Cardiac muscle cell (in vitro differentiated cells and primary cell): ENCODE results near the gene TP73. TPM values are rescaled to one million over a fixed set of nuclear protein-coding genes. Genes with fewer than 3 reads are reported as not detected.

ENCODE experiments used
- DNase-seq, 2 donors: peaks; one replicate each; pipeline versions ENCODE4 v3.0.0 to v3.0.0-alpha.2; 2010 to 2017; ENCODE audit warnings: low read depth in 1 of 2, low spot score in 1 of 2
- H3K27ac ChIP-seq: fragments of 200-600 bp; sonication (generic); 2 replicates; pipeline ENCODE4 v1.5.1; 2016
- H3K27me3 ChIP-seq: fragments of 200-600 bp; sonication (generic); 2 replicates; pipeline ENCODE4 v1.6.0; 2016; ENCODE audit warnings: control low read depth
- H3K36me3 ChIP-seq: fragments of 200-600 bp; sonication (generic); 2 replicates; pipeline ENCODE4 v1.5.1; 2016; ENCODE audit warnings: control low read depth
- H3K4me1 ChIP-seq: fragments of 200-600 bp; sonication (generic); 2 replicates; pipeline ENCODE4 v1.8.1; 2017; ENCODE audit warnings: low read depth, mild to moderate bottlenecking, mixed run types
- H3K4me3 ChIP-seq: fragments of 200-600 bp; sonication (generic); 2 replicates; pipeline ENCODE4 v1.5.1; 2016; ENCODE audit warnings: mild to moderate bottlenecking
- H3K9me3 ChIP-seq: fragments of 200-600 bp; sonication (generic); 2 replicates; pipeline ENCODE4 v1.5.1; 2017; ENCODE audit warnings: low read depth, mild to moderate bottlenecking, control low read depth
- polyA plus RNA-seq: library from polyadenylated mRNA; unstranded; fragments of >200 nt; fragmentation: Nextera tagmentation; extraction: Ambion mirVana; gene quantifications from 2 replicates; pipeline ENCODE4 v1.2.1, GENCODE V29; 2016
- total RNA-seq: library from RNA; depleted of rRNA; stranded (reverse); fragments of >200 nt; gene quantifications from 2 replicates; pipeline ENCODE4 v1.2.3, GENCODE V29; 2016
- TF ChIP-seq, protein P1 (sequence below): IDR thresholded peaks from 2 replicates; pipeline ENCODE4 v1.5.1; 2012; ENCODE audit warnings: low read depth, mild to moderate bottlenecking, low read length

TP73 gene
- total and polyA plus RNA-seq, 2 experiments from 2014 or later, result 0.87 TPM; not detected in 1

DNA sequence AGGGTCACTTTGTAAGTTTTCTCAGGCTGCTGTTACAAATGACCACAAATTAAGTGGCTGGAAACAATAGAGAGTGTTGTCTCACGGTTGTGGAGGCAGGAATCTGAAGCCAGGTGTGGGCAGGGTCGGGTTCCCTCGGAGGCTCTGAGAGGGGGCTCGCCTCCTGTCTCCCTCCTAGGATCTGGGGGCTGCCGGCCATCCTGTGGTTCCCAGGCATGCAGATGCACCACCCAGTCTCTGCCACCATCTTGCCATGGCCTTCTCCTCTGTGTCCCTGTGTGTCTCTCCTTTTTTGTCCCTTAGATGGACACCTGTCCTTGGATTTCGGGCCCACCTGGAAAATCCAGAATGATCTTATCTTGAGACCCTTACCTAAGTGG is 4.8 kb downstream of the TP73 start:
- Histone ChIP-seq H3K27me3 (peaks cover 75% of the 10 kb centered on the region), H3K9me3 (no peaks in the 10 kb centered on the region), H3K36me3 (no peaks in the 10 kb centered on the region), H3K4me3 (no peak overlapping the region), H3K4me1 (no peaks in the 10 kb centered on the region), H3K27ac (no peak overlapping the region)
- DNase-seq, result no peak
- TF ChIP-seq, protein P1, sequence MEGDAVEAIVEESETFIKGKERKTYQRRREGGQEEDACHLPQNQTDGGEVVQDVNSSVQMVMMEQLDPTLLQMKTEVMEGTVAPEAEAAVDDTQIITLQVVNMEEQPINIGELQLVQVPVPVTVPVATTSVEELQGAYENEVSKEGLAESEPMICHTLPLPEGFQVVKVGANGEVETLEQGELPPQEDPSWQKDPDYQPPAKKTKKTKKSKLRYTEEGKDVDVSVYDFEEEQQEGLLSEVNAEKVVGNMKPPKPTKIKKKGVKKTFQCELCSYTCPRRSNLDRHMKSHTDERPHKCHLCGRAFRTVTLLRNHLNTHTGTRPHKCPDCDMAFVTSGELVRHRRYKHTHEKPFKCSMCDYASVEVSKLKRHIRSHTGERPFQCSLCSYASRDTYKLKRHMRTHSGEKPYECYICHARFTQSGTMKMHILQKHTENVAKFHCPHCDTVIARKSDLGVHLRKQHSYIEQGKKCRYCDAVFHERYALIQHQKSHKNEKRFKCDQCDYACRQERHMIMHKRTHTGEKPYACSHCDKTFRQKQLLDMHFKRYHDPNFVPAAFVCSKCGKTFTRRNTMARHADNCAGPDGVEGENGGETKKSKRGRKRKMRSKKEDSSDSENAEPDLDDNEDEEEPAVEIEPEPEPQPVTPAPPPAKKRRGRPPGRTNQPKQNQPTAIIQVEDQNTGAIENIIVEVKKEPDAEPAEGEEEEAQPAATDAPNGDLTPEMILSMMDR, result no peak

DNA sequence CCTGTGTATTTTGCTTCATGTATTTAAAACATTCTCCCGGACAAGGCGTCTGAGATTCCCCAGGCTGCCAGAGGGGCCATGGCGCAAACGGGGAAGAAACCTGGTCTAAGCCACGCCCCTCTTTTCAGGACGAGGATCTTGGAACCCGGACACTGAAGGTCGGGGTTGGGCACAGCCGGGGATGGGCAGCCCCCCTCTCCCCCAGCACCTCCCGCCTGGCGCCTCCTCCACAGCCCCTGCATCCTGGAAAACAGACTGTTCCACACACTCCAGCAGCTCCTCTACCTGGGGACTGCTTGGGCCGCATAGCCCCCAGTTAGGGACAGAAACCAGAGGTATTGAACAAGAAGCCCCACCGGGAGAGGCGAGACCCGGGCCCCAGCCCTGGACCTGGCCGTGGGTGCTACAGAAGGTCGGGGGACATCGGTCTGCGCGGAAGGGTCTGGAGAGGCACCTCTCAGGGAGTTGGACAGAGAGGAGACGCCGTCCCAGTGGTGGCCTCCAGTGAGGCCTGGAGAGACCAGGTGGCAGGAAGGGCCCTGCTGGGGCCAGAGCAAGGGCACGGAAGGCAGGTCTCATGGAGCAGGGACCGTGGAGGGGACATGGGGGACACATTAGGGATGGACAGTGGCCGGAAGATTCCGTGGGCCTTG is 5.4 kb downstream of the TP73 start:
- no peak for DNase-seq
- no peak overlapping the region for H3K27ac ChIP-seq
- H3K27me3 ChIP-seq, result peaks cover 74% of the 10 kb centered on the region
- H3K4me1 ChIP-seq, result no peaks in the 10 kb centered on the region
- no peak overlapping the region for H3K4me3 ChIP-seq
- TF ChIP-seq, protein P1, result no peak
- no peaks in the 10 kb centered on the region for H3K36me3 ChIP-seq
- H3K9me3 ChIP-seq, result no peaks in the 10 kb centered on the region

GRCh38 chr1:3658231-3658615 is 5.9 kb downstream of the TP73 start:
- Histone ChIP-seq H3K27me3 (peaks cover 74% of the 10 kb centered on the region), H3K9me3 (no peaks in the 10 kb centered on the region), H3K4me1 (no peaks in the 10 kb centered on the region), H3K4me3 (no peak overlapping the region), H3K27ac (no peak overlapping the region), H3K36me3 (no peaks in the 10 kb centered on the region)
- DNase-seq, result no peak
- TF ChIP-seq, protein P1, result no peak

GRCh38 chr1:3659093-3659492 is 6.8 kb downstream of the TP73 start:
- TF ChIP-seq, protein P1, result no peak
- Histone ChIP-seq H3K4me1 (no peaks in the 10 kb centered on the region), H3K4me3 (no peak overlapping the region), H3K27me3 (peaks cover 66% of the 10 kb centered on the region), H3K9me3 (no peaks in the 10 kb centered on the region), H3K27ac (no peak overlapping the region), H3K36me3 (no peaks in the 10 kb centered on the region)
- no peak for DNase-seq

GRCh38 chr1:3660704-3661103 is 8.4 kb downstream of the TP73 start:
- Histone ChIP-seq H3K27ac (no peak overlapping the region), H3K4me3 (no peak overlapping the region), H3K36me3 (no peaks in the 10 kb centered on the region), H3K4me1 (no peaks in the 10 kb centered on the region), H3K27me3 (peaks cover 50% of the 10 kb centered on the region), H3K9me3 (no peaks in the 10 kb centered on the region)
- no peak for DNase-seq
- TF ChIP-seq, protein P1, result no peak
